Gastrocnemius medialis (tissue), 4 donors: ENCODE results near the gene KCNJ9.

Source experiments
- CTCF ChIP-seq, 5 experiments: fragments of 450-650 bp in 3 of 5; fragments of 200-600 bp in 2 of 5; sonication (generic) in 2 of 5; IDR thresholded peaks in 4 of 5; conservative IDR thresholded peaks in 1 of 5; 1 replicate in 4 of 5; 2 replicates in 1 of 5; pipeline ENCODE4 v1.5.1; 2016 to 2019; ENCODE audit warnings: antibody characterized with exemption in 5 of 5, mild to moderate bottlenecking in 3 of 5, moderate library complexity in 3 of 5
- POLR2A ChIP-seq, 2 donors: fragments of 450-650 bp; IDR thresholded peaks; one replicate each; pipeline ENCODE4 v1.6.1; 2017; ENCODE audit warnings: antibody characterized with exemption in 2 of 2, mild to moderate bottlenecking in 2 of 2, moderate library complexity in 2 of 2

- TF ChIP-seq CTCF (IDR thresholded peaks at IDR 0.05 in 4 of 5, conservative IDR thresholded peaks at IDR 0.05 in 1 of 5) (no peak), POLR2A (IDR thresholded peaks at IDR 0.05) (no peak)
These were observed 1.6 kb downstream of the KCNJ9 start for GRCh38 chr1:160082926-160083325.
